Measurements from ENCODE around the gene MCEMP1. TPM values are rescaled to one million over a fixed set of nuclear protein-coding genes. Genes with fewer than 3 reads are reported as not detected.
A peak's percentile ranks its signal among the peaks of the same experiment; 100 is the strongest.

MCEMP1 gene
- polyA plus RNA-seq, 3 donors from 2014 or later = 0.14 TPM; not detected in 2

GRCh38 chr19:7670150-7670783, 6.6 kb upstream of the MCEMP1 start:
- peaks cover 3 to 20% (median 9%) of the 10 kb centered on the region in 3 donors for H3K27me3 Mint-ChIP-seq (ENCODE audit: low read depth in 3 of 3)
- no peak for DNase-seq
- peak overlapping the region in 1 of 5 donors; percentile 41 for H3K4me3 Mint-ChIP-seq
- H3K9me3 Mint-ChIP-seq = no peaks in the 10 kb centered on the region
- H3K27ac Mint-ChIP-seq = no peak overlapping the region
- no peaks in the 10 kb centered on the region for H3K36me3 Mint-ChIP-seq
- H3K4me1 Mint-ChIP-seq = peaks cover 0 to 2% of the 10 kb centered on the region in 2 donors

- no peak for DNase-seq
- peaks cover 0 to 2% (median 0%) of the 10 kb centered on the region in 6 donors for H3K9me3 Mint-ChIP-seq
- H3K4me3 Mint-ChIP-seq = no peak overlapping the region
- peaks cover 0 to 2% of the 10 kb centered on the region in 2 donors for H3K4me1 Mint-ChIP-seq
- no peak overlapping the region for H3K27ac Mint-ChIP-seq
- peaks cover 3 to 21% (median 9%) of the 10 kb centered on the region in 3 donors for H3K27me3 Mint-ChIP-seq (ENCODE audit: low read depth in 3 of 3)
- H3K36me3 Mint-ChIP-seq = no peaks in the 10 kb centered on the region
Observed at GRCh38 chr19:7670790-7671189, 6.1 kb upstream of the MCEMP1 start.

GRCh38 chr19:7672522-7672921, 4.4 kb upstream of the MCEMP1 start:
- no peak overlapping the region for H3K27ac Mint-ChIP-seq
- no peak for DNase-seq
- peaks cover 0 to 2% (median 0%) of the 10 kb centered on the region in 6 donors for H3K9me3 Mint-ChIP-seq
- no peak overlapping the region for H3K4me3 Mint-ChIP-seq
- H3K36me3 Mint-ChIP-seq = no peaks in the 10 kb centered on the region
- peaks cover 8 to 18% (median 17%) of the 10 kb centered on the region in 3 donors for H3K27me3 Mint-ChIP-seq (ENCODE audit: low read depth in 3 of 3)
- peaks cover 0 to 2% of the 10 kb centered on the region in 2 donors for H3K4me1 Mint-ChIP-seq

GRCh38 chr19:7674010-7675005, 2.6 kb upstream of the MCEMP1 start:
- Mint-ChIP-seq H3K27ac (no peak overlapping the region), H3K4me1 (peaks cover 0 to 4% of the 10 kb centered on the region in 2 donors), H3K9me3 (peaks cover 0 to 3% (median 0%) of the 10 kb centered on the region in 6 donors), H3K36me3 (no peaks in the 10 kb centered on the region), H3K4me3 (no peak overlapping the region), H3K27me3 (ENCODE audit: low read depth in 3 of 3) (peaks cover 10 to 22% (median 20%) of the 10 kb centered on the region in 3 donors)
- no peak for DNase-seq

- H3K9me3 Mint-ChIP-seq = peaks cover 0 to 3% (median 0%) of the 10 kb centered on the region in 6 donors
- no peak for DNase-seq
- peaks cover 7 to 14% of the 10 kb centered on the region in 2 donors for H3K4me1 Mint-ChIP-seq
- H3K27ac Mint-ChIP-seq = no peak overlapping the region
- no peak overlapping the region for H3K4me3 Mint-ChIP-seq
- peaks cover 19 to 27% (median 23%) of the 10 kb centered on the region in 3 donors for H3K27me3 Mint-ChIP-seq (ENCODE audit: low read depth in 3 of 3)
- H3K36me3 Mint-ChIP-seq = no peaks in the 10 kb centered on the region
Observed at GRCh38 chr19:7676376-7676775, 514 bp upstream of the MCEMP1 start.

- Mint-ChIP-seq H3K27me3 (ENCODE audit: low read depth in 3 of 3) (peaks cover 21 to 32% (median 27%) of the 10 kb centered on the region in 3 donors), H3K27ac (peak overlapping the region in 4 of 6 donors; percentile 11 to 61 (median 44)), H3K9me3 (peaks cover 0 to 3% (median 0%) of the 10 kb centered on the region in 6 donors), H3K4me3 (no peak overlapping the region), H3K4me1 (peaks cover 14 to 20% of the 10 kb centered on the region in 2 donors), H3K36me3 (peaks cover 0 to 5% (median 3%) of the 10 kb centered on the region in 3 donors)
- DNase-seq = peak; percentile 27 to 36 (median 30)
Observed at GRCh38 chr19:7677669-7678311, 900 bp downstream of the MCEMP1 start.

- peaks cover 0 to 3% (median 0%) of the 10 kb centered on the region in 6 donors for H3K9me3 Mint-ChIP-seq
- peak overlapping the region in 4 of 6 donors; percentile 50 to 81 (median 73) for H3K27ac Mint-ChIP-seq
- peaks cover 14 to 22% of the 10 kb centered on the region in 2 donors for H3K4me1 Mint-ChIP-seq
- peak in 1 of 3 donors; percentile 15 for DNase-seq
- peaks cover 21 to 27% (median 23%) of the 10 kb centered on the region in 3 donors for H3K27me3 Mint-ChIP-seq (ENCODE audit: low read depth in 3 of 3)
- H3K4me3 Mint-ChIP-seq = peak overlapping the region; percentile 49 to 75 (median 57)
- H3K36me3 Mint-ChIP-seq = peaks cover 0 to 5% (median 3%) of the 10 kb centered on the region in 3 donors
Observed at GRCh38 chr19:7678971-7679751, 2.3 kb downstream of the MCEMP1 start.

GRCh38 chr19:7679771-7680605, 3.1 kb downstream of the MCEMP1 start:
- Mint-ChIP-seq H3K4me1 (peaks cover 14 to 21% of the 10 kb centered on the region in 2 donors), H3K27ac (peak overlapping the region; percentile 43 to 81 (median 65)), H3K27me3 (ENCODE audit: low read depth in 3 of 3) (peaks cover 21 to 27% (median 23%) of the 10 kb centered on the region in 3 donors), H3K36me3 (peaks cover 0 to 5% (median 3%) of the 10 kb centered on the region in 3 donors), H3K9me3 (peaks cover 0 to 3% (median 0%) of the 10 kb centered on the region in 6 donors), H3K4me3 (peak overlapping the region; percentile 69 to 89 (median 72))
- no peak for DNase-seq

- H3K4me1 Mint-ChIP-seq = peaks cover 14 to 21% of the 10 kb centered on the region in 2 donors
- H3K36me3 Mint-ChIP-seq = peaks cover 0 to 8% (median 3%) of the 10 kb centered on the region in 3 donors
- H3K27me3 Mint-ChIP-seq (ENCODE audit: low read depth in 3 of 3) = peaks cover 21 to 27% (median 22%) of the 10 kb centered on the region in 3 donors
- H3K27ac Mint-ChIP-seq = peak within 1 kb of the TSS; percentile 43 to 89 (median 85)
- DNase-seq = peak; percentile 84 to 87 (median 87)
- H3K9me3 Mint-ChIP-seq = peaks cover 0 to 1% (median 0%) of the 10 kb centered on the region in 6 donors
- peak within 1 kb of the TSS; percentile 84 to 89 (median 88) for H3K4me3 Mint-ChIP-seq
Observed at GRCh38 chr19:7680606-7681339, 3.9 kb downstream of the MCEMP1 start, which contains the start of gene TRAPPC5. TRAPPC5 (plus strand) TSS chr19:7680833; CDS start chr19:7682254, 1,421 bp downstream.

- Mint-ChIP-seq H3K9me3 (peaks cover 0 to 1% (median 0%) of the 10 kb centered on the region in 6 donors), H3K27ac (peak overlapping the region in 5 of 6 donors; percentile 83 to 89 (median 86)), H3K27me3 (ENCODE audit: low read depth in 3 of 3) (peaks cover 20 to 23% (median 21%) of the 10 kb centered on the region in 3 donors), H3K4me3 (peak overlapping the region; percentile 84 to 89 (median 88)), H3K4me1 (peaks cover 14 to 21% of the 10 kb centered on the region in 2 donors), H3K36me3 (peaks cover 0 to 8% (median 3%) of the 10 kb centered on the region in 3 donors)
- peak; percentile 75 to 77 (median 77) for DNase-seq
Observed at GRCh38 chr19:7681340-7682174, 4.7 kb downstream of the MCEMP1 start.

Data from immature natural killer cell (primary cell).